ENCODE results near the gene DCST1. TPM values are rescaled to one million over a fixed set of nuclear protein-coding genes. Genes with fewer than 3 reads are reported as not detected.
A peak's percentile ranks its signal among the peaks of the same experiment; 100 is the strongest.

DCST1 gene
- total RNA-seq, 1 experiment from 2014 or later, result not detected

- POLR2A ChIA-PET (ENCODE audit: low non-redundant PET), result no interaction called here
- peak overlapping the region; percentile 89 for H3K4me3 ChIP-seq (ENCODE audit: low read depth, low read length, poor library complexity, severe bottlenecking)
- no peaks in the 10 kb centered on the region for H3K36me3 ChIP-seq (ENCODE audit: insufficient read depth, low read length, poor library complexity, severe bottlenecking)
- TF ChIP-seq EZH2 (IDR thresholded peaks at IDR 0.05; ENCODE audit: borderline replicate concordance, low read depth, low read length, poor library complexity, severe bottlenecking), result no peak
- TF ChIP-seq, protein P1, sequence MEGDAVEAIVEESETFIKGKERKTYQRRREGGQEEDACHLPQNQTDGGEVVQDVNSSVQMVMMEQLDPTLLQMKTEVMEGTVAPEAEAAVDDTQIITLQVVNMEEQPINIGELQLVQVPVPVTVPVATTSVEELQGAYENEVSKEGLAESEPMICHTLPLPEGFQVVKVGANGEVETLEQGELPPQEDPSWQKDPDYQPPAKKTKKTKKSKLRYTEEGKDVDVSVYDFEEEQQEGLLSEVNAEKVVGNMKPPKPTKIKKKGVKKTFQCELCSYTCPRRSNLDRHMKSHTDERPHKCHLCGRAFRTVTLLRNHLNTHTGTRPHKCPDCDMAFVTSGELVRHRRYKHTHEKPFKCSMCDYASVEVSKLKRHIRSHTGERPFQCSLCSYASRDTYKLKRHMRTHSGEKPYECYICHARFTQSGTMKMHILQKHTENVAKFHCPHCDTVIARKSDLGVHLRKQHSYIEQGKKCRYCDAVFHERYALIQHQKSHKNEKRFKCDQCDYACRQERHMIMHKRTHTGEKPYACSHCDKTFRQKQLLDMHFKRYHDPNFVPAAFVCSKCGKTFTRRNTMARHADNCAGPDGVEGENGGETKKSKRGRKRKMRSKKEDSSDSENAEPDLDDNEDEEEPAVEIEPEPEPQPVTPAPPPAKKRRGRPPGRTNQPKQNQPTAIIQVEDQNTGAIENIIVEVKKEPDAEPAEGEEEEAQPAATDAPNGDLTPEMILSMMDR (conservative IDR thresholded peaks at IDR 0.05; ENCODE audit: low read depth, low read length), result no peak
- H3K9me3 ChIP-seq (ENCODE audit: low read depth, low read length, poor library complexity, severe bottlenecking), result no peaks in the 10 kb centered on the region
- peaks cover 20% of the 10 kb centered on the region for H3K4me1 ChIP-seq (ENCODE audit: insufficient read depth, low read length, poor library complexity, severe bottlenecking)
- BruUV-seq (replicated peaks), result no TSS peak
- peak; percentile 47 for DNase-seq (ENCODE audit: low spot score)
- CTCF ChIA-PET, result interaction anchor here (0.6 to 2.0 kb wide), 5 partner anchors 10 to 572 kb away, joined by 3 to 9 read pairs (median 6); partner anchors contain the start of gene SHC1
- intact Hi-C loops (cut with micrococcal nuclease; ENCODE audit: unreplicated experiment), result no loop called here
- H3K27me3 ChIP-seq (replicated peaks; ENCODE audit: insufficient read depth, low read depth, low read length, poor library complexity), result no peaks in the 10 kb centered on the region
- H3K27ac ChIP-seq (ENCODE audit: low read depth, low read length, poor library complexity, severe bottlenecking), result no peak overlapping the region
Observed at GRCh38 chr1:155051777-155052398, 18.3 kb downstream of the DCST1 start.

DNA sequence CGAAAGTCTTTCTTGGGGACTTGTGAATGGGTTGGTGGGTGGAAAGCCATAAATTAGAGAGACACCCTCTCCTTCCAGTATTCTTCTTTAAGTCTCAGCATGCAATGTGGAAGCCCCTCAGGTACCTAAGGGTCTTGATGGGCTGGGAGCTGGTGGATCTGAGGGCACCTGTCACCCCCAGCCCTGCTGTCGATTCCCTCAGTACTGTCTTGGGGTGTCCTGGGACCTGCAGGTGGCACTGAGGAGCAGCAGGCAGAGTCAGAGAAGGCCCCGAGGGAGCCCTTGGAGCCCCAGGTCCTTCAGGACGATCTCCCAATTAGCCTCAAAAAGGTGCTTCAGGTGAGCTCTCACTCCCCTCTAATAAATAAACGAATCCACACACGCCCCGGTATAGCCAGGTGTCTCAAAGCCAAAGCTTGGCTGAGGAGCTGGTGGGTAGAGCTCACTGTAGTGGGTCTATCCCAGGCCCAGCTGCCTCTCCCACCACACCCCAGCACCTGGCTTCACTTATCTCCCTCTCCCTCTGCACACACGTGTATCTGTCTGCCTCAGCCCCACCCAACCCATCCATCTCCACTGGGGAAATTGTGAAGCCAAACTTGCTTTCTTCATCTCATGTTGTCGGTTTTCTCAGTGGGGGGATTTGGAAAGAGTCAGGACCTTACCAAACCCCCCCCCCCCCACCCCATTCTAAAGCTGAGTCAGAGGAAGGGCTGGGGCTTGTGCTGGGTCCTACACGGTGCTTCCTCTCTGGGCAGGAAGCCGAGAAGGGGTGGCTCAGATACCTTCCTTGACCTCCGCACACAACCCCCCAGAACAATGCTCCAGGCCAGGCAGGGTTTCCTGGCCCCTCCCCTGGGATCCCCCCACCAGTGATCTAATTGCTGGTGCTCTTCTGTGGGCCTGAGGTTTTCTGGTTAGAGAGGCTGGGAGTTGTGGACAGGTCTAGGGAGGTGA, 19.1 kb downstream of the DCST1 start:
- H3K9me3 ChIP-seq (ENCODE audit: low read depth, low read length, poor library complexity, severe bottlenecking), result no peaks in the 10 kb centered on the region
- no peaks in the 10 kb centered on the region for H3K36me3 ChIP-seq (ENCODE audit: insufficient read depth, low read length, poor library complexity, severe bottlenecking)
- H3K4me1 ChIP-seq (ENCODE audit: insufficient read depth, low read length, poor library complexity, severe bottlenecking), result peaks cover 20% of the 10 kb centered on the region
- ChIA-PET CTCF (interaction anchor here (2.0 kb wide), 1 partner anchor 9 kb away, joined by 9 read pairs; no protein-coding TSS in a partner anchor), POLR2A (ENCODE audit: low non-redundant PET) (interaction anchor here (0.5 kb wide), 1 partner anchor 12 kb away, joined by 6 read pairs; no protein-coding TSS in a partner anchor)
- intact Hi-C loops (cut with micrococcal nuclease; ENCODE audit: unreplicated experiment), result no loop called here
- H3K27me3 ChIP-seq (replicated peaks; ENCODE audit: insufficient read depth, low read depth, low read length, poor library complexity), result no peaks in the 10 kb centered on the region
- no peak overlapping the region for H3K27ac ChIP-seq (ENCODE audit: low read depth, low read length, poor library complexity, severe bottlenecking)
- TF ChIP-seq, protein P1 (conservative IDR thresholded peaks at IDR 0.05; ENCODE audit: low read depth, low read length), result peak; percentile 46; the same call in 1 of the 2 replicates
- no peak for TF ChIP-seq EZH2 (IDR thresholded peaks at IDR 0.05; ENCODE audit: borderline replicate concordance, low read depth, low read length, poor library complexity, severe bottlenecking)
- no peak for DNase-seq (ENCODE audit: low spot score)
- BruUV-seq (replicated peaks), result no TSS peak
- peak overlapping the region; percentile 89 for H3K4me3 ChIP-seq (ENCODE audit: low read depth, low read length, poor library complexity, severe bottlenecking)

DNA sequence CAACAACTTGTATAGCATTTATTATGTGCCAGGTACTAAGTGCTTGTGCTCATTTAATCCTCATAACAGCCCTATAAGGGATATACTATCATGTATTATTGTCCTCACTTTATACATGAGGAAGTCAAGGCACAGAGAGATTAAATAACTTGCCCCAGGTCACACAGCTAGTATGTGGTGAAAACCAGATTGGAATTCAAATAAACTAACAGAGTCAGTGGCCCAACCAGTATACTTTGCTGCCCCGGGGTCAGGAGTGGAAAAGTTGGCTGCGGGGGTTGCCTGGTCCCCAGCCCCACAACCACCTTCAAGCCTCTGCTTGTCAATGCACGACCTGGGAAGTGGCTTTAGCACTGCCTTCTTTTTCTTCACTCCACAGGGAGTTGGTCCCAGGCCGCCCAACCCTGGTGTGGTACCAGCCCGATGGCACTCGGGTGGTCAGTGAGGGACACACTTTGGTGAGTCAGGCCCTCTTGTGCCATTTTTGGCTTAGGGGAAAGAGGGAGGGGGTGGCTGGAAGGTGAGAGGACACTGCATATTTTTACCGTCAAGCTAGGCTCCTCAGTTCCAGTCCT, 20.0 kb downstream of the DCST1 start:
- Histone ChIP-seq H3K4me3 (ENCODE audit: low read depth, low read length, poor library complexity, severe bottlenecking) (no peak overlapping the region), H3K27ac (ENCODE audit: low read depth, low read length, poor library complexity, severe bottlenecking) (no peak overlapping the region), H3K9me3 (ENCODE audit: low read depth, low read length, poor library complexity, severe bottlenecking) (no peaks in the 10 kb centered on the region), H3K36me3 (ENCODE audit: insufficient read depth, low read length, poor library complexity, severe bottlenecking) (no peaks in the 10 kb centered on the region), H3K27me3 (replicated peaks; ENCODE audit: insufficient read depth, low read depth, low read length, poor library complexity) (no peaks in the 10 kb centered on the region), H3K4me1 (ENCODE audit: insufficient read depth, low read length, poor library complexity, severe bottlenecking) (peaks cover 20% of the 10 kb centered on the region)
- no TSS peak for BruUV-seq (replicated peaks)
- ChIA-PET POLR2A (ENCODE audit: low non-redundant PET) (no interaction called here), CTCF (interaction anchor here (2.0 kb wide), 1 partner anchor 8 kb away, joined by 9 read pairs; no protein-coding TSS in a partner anchor)
- intact Hi-C loops (cut with micrococcal nuclease; ENCODE audit: unreplicated experiment), result no loop called here
- TF ChIP-seq, protein P1 (conservative IDR thresholded peaks at IDR 0.05; ENCODE audit: low read depth, low read length), result no peak
- no peak for TF ChIP-seq EZH2 (IDR thresholded peaks at IDR 0.05; ENCODE audit: borderline replicate concordance, low read depth, low read length, poor library complexity, severe bottlenecking)
- DNase-seq (ENCODE audit: low spot score), result no peak
